Esophagus muscularis mucosa (tissue), 4 donors: ENCODE measurements around the gene HINFP. TPM values are rescaled to one million over a fixed set of nuclear protein-coding genes. Genes with fewer than 3 reads are reported as not detected.

ENCODE experiments used
- DNase-seq: peaks from one replicate; pipeline ENCODE4 v3.0.0-alpha.2; 2017; ENCODE audit errors: extremely low spot score
- H3K27ac ChIP-seq, 4 donors: fragments of 200-600 bp; sonication (generic); replicated peaks in 1 of 4; 1 replicate in 3 of 4; 2 replicates in 1 of 4; pipeline ENCODE4 v1.5.1; 2016 to 2019; ENCODE audit warnings: mild to moderate bottlenecking in 1 of 4
- H3K27me3 ChIP-seq, 4 donors: fragments of 200-600 bp; sonication (generic); one replicate each; pipeline versions ENCODE4 v1.5.1 to v1.6.0; 2016 to 2019
- H3K36me3 ChIP-seq, 4 donors: fragments of 200-600 bp; sonication (generic); one replicate each; pipeline ENCODE4 v1.5.1; 2016 to 2019
- H3K4me1 ChIP-seq, 4 donors: fragments of 200-600 bp; sonication (generic); one replicate each; pipeline ENCODE4 v1.5.1; 2016 to 2019
- H3K4me3 ChIP-seq, 4 donors: fragments of 200-600 bp; sonication (generic); 1 replicate in 2 of 4; 2 replicates in 2 of 4; pipeline ENCODE4 v1.5.1; 2016 to 2019; ENCODE audit warnings: mild to moderate bottlenecking in 4 of 4, moderate library complexity in 1 of 4
- H3K9me3 ChIP-seq, 4 donors: fragments of 200-600 bp; sonication (generic); 1 replicate in 3 of 4; 2 replicates in 1 of 4; pipeline ENCODE4 v1.5.1; 2016 to 2019
- CTCF ChIP-seq, 3 experiments: fragments of 200-600 bp in 2 of 3; fragments of 450-650 bp in 1 of 3; sonication (generic) in 2 of 3; IDR thresholded peaks; one replicate each; pipeline ENCODE4 v1.5.1; 2017 to 2019; ENCODE audit warnings: antibody characterized with exemption in 3 of 3, mild to moderate bottlenecking in 2 of 3, moderate library complexity in 1 of 3
- EP300 ChIP-seq: sonication (generic); formaldehyde crosslinking; IDR thresholded peaks from one replicate; pipeline ENCODE4 v1.6.1; 2017; ENCODE audit warnings: antibody characterized with exemption
- POLR2A ChIP-seq: fragments of 450-650 bp; IDR thresholded peaks from one replicate; pipeline ENCODE4 v1.6.1; 2017; ENCODE audit warnings: antibody characterized with exemption, moderate library complexity, mild to moderate bottlenecking, low read depth
- POLR2AphosphoS5 ChIP-seq, 2 donors: sonication (generic); formaldehyde crosslinking; IDR thresholded peaks; one replicate each; pipeline ENCODE4 v1.6.1; 2017; ENCODE audit warnings: antibody characterized with exemption in 2 of 2
- WGBS: methylation state at CpG from one replicate; pipeline ENCODE4 v1.1.5; 2018; 5-methylcytosine and 5-hydroxymethylcytosine counted together
- intact Hi-C: fragments of 100-400 bp; cut with DNase I; formaldehyde crosslinking; loops from one replicate; pipeline ENCODE4 v1.15.1; 2023
- total RNA-seq, 4 donors: library from RNA; depleted of rRNA; stranded (reverse); fragments of >200 nt; gene quantifications; one replicate each; pipeline versions ENCODE4 v1.1.0 to v1.2.1, GENCODE V29; 2016

Gene HINFP
- total RNA-seq, 4 donors from 2014 or later: 22.8 to 30.8 (median 26.4) TPM

GRCh38 chr11:119092880-119093842, 28.2 kb upstream of the HINFP start:
- H3K36me3 ChIP-seq: peaks cover 8 to 41% (median 31%) of the 10 kb centered on the region in 4 donors
- TF ChIP-seq EP300 (no peak), POLR2A (no peak), POLR2AphosphoS5 (IDR thresholded peaks at IDR 0.05) (no peak), CTCF (IDR thresholded peaks at IDR 0.05) (no peak)
- 36% methylated on average over 11 of the region's 12 CpGs for WGBS
- H3K27ac ChIP-seq: peak overlapping the region; percentile 96 to 99 (median 98)
- H3K4me1 ChIP-seq: peaks cover 18 to 38% (median 28%) of the 10 kb centered on the region in 4 donors
- DNase-seq: no peak
- no peaks in the 10 kb centered on the region for H3K27me3 ChIP-seq
- no peaks in the 10 kb centered on the region for H3K9me3 ChIP-seq
- intact Hi-C loops: no loop called here
- H3K4me3 ChIP-seq: peak overlapping the region; percentile 68 to 85 (median 76)

GRCh38 chr11:119093942-119094815, 27.2 kb upstream of the HINFP start:
- TF ChIP-seq EP300 (no peak), POLR2A (no peak), CTCF (IDR thresholded peaks at IDR 0.05) (no peak), POLR2AphosphoS5 (IDR thresholded peaks at IDR 0.05) (no peak)
- intact Hi-C loops: no loop called here
- Histone ChIP-seq H3K27ac (peak overlapping the region; percentile 96 to 99 (median 98)), H3K36me3 (peaks cover 8 to 49% (median 36%) of the 10 kb centered on the region in 4 donors), H3K4me1 (peaks cover 18 to 38% (median 28%) of the 10 kb centered on the region in 4 donors), H3K27me3 (no peaks in the 10 kb centered on the region), H3K4me3 (peak overlapping the region; percentile 68 to 85 (median 76)), H3K9me3 (no peaks in the 10 kb centered on the region)
- 2% methylated on average over 5 of the region's 81 CpGs for WGBS
- DNase-seq: no peak

GRCh38 chr11:119094816-119095065, 26.6 kb upstream of the HINFP start:
- H3K27ac ChIP-seq: peak overlapping the region; percentile 96 to 99 (median 98)
- intact Hi-C loops: no loop called here

More at GRCh38 chr11:119094816-119095065, 26.6 kb upstream of the HINFP start:
- Histone ChIP-seq H3K4me3 (peak overlapping the region; percentile 68 to 85 (median 76)), H3K27me3 (no peaks in the 10 kb centered on the region), H3K36me3 (peaks cover 8 to 49% (median 36%) of the 10 kb centered on the region in 4 donors), H3K4me1 (peaks cover 18 to 39% (median 28%) of the 10 kb centered on the region in 4 donors), H3K9me3 (no peaks in the 10 kb centered on the region)
- WGBS: 0% methylated on average over 4 of the region's 19 CpGs
- TF ChIP-seq POLR2AphosphoS5 (IDR thresholded peaks at IDR 0.05) (no peak), CTCF (IDR thresholded peaks at IDR 0.05) (peak; percentile 63 to 81 (median 65))
- peak; percentile 95 for DNase-seq
